Parathyroid adenoma (tissue), 2 donors: Measurements from ENCODE around the gene DDX1.

Experiments used
- H2AFZ ChIP-seq: fragments of 300-600 bp; sonication (generic); one replicate; pipeline ENCODE4 v1.7.0; 2017; ENCODE audit warnings: antibody characterized with exemption, mild to moderate bottlenecking
- H3K27ac ChIP-seq: fragments of 300-600 bp; sonication (generic); one replicate; pipeline ENCODE4 v1.7.0; 2017
- H3K27me3 ChIP-seq: fragments of 300-600 bp; sonication (generic); one replicate; pipeline ENCODE4 v1.7.0; 2017; ENCODE audit warnings: low read length; ENCODE audit not compliant: control insufficient read depth, insufficient read depth
- H3K36me3 ChIP-seq: fragments of 300-600 bp; sonication (generic); one replicate; pipeline ENCODE4 v1.7.0; 2017; ENCODE audit warnings: low read length; ENCODE audit not compliant: control insufficient read depth, insufficient read depth
- H3K4me1 ChIP-seq: fragments of 300-600 bp; sonication (generic); one replicate; pipeline ENCODE4 v1.7.0; 2017; ENCODE audit warnings: control low read depth
- H3K4me2 ChIP-seq: fragments of 300-600 bp; sonication (generic); one replicate; pipeline ENCODE4 v1.7.0; 2017; ENCODE audit warnings: low read length
- H3K4me3 ChIP-seq: fragments of 300-600 bp; sonication (generic); one replicate; pipeline ENCODE4 v1.7.0; 2017; ENCODE audit warnings: low read depth, low read length
- H3K79me2 ChIP-seq: fragments of 300-600 bp; sonication (generic); one replicate; pipeline ENCODE4 v1.7.0; 2017; ENCODE audit warnings: control low read depth
- H3K9ac ChIP-seq: fragments of 300-600 bp; sonication (generic); one replicate; pipeline ENCODE4 v1.7.0; 2017; ENCODE audit warnings: mild to moderate bottlenecking
- H3K9me3 ChIP-seq: fragments of 300-600 bp; sonication (generic); one replicate; pipeline ENCODE4 v1.7.0; 2017; ENCODE audit warnings: low read length; ENCODE audit not compliant: control insufficient read depth
- CTCF ChIP-seq: fragments of 300-600 bp; sonication (generic); IDR thresholded peaks from one replicate; pipeline ENCODE4 v1.7.0; 2017; ENCODE audit warnings: antibody characterized with exemption, mild to moderate bottlenecking
- donor health status: primary hyperparathyroidism.

Gene DDX1

GRCh38 chr2:15617778-15618448 is 26.2 kb downstream of the DDX1 start:
- Histone ChIP-seq H3K36me3 (no peaks in the 10 kb centered on the region), H2AFZ (no peak overlapping the region), H3K4me3 (no peak overlapping the region), H3K27ac (no peak overlapping the region), H3K4me1 (no peaks in the 10 kb centered on the region), H3K9ac (no peak overlapping the region), H3K9me3 (no peaks in the 10 kb centered on the region), H3K79me2 (no peaks in the 10 kb centered on the region), H3K4me2 (no peak overlapping the region), H3K27me3 (no peaks in the 10 kb centered on the region)
- no peak for TF ChIP-seq CTCF

GRCh38 chr2:15618449-15618855 is 26.8 kb downstream of the DDX1 start:
- H3K27me3 ChIP-seq, result no peaks in the 10 kb centered on the region
- no peaks in the 10 kb centered on the region for H3K4me1 ChIP-seq
- no peaks in the 10 kb centered on the region for H3K9me3 ChIP-seq
- no peak overlapping the region for H3K27ac ChIP-seq
- H3K36me3 ChIP-seq, result no peaks in the 10 kb centered on the region
- no peak overlapping the region for H2AFZ ChIP-seq
- H3K79me2 ChIP-seq, result no peaks in the 10 kb centered on the region
- H3K4me2 ChIP-seq, result no peak overlapping the region
- no peak overlapping the region for H3K9ac ChIP-seq
- no peak for TF ChIP-seq CTCF
- H3K4me3 ChIP-seq, result no peak overlapping the region

- no peaks in the 10 kb centered on the region for H3K79me2 ChIP-seq
- no peak overlapping the region for H3K4me2 ChIP-seq
- no peak overlapping the region for H3K9ac ChIP-seq
- no peak overlapping the region for H3K4me3 ChIP-seq
- H3K36me3 ChIP-seq, result no peaks in the 10 kb centered on the region
- no peaks in the 10 kb centered on the region for H3K27me3 ChIP-seq
- no peak overlapping the region for H3K27ac ChIP-seq
- H2AFZ ChIP-seq, result no peak overlapping the region
- H3K4me1 ChIP-seq, result no peaks in the 10 kb centered on the region
- no peaks in the 10 kb centered on the region for H3K9me3 ChIP-seq
- TF ChIP-seq CTCF, result no peak
Measured at GRCh38 chr2:15619076-15619475, 27.4 kb downstream of the DDX1 start.

- Histone ChIP-seq H3K27me3 (no peaks in the 10 kb centered on the region), H3K9me3 (no peaks in the 10 kb centered on the region), H3K9ac (no peak overlapping the region), H2AFZ (no peak overlapping the region), H3K4me2 (no peak overlapping the region), H3K36me3 (no peaks in the 10 kb centered on the region), H3K4me3 (no peak overlapping the region), H3K79me2 (no peaks in the 10 kb centered on the region), H3K4me1 (no peaks in the 10 kb centered on the region), H3K27ac (no peak overlapping the region)
- TF ChIP-seq CTCF, result no peak
Measured at GRCh38 chr2:15619510-15619909, 27.8 kb downstream of the DDX1 start.

- H3K4me1 ChIP-seq, result no peaks in the 10 kb centered on the region
- H3K27me3 ChIP-seq, result no peaks in the 10 kb centered on the region
- no peaks in the 10 kb centered on the region for H3K9me3 ChIP-seq
- H3K36me3 ChIP-seq, result no peaks in the 10 kb centered on the region
- no peak overlapping the region for H3K4me3 ChIP-seq
- no peaks in the 10 kb centered on the region for H3K79me2 ChIP-seq
- H3K9ac ChIP-seq, result no peak overlapping the region
- no peak overlapping the region for H3K27ac ChIP-seq
- H2AFZ ChIP-seq, result no peak overlapping the region
- TF ChIP-seq CTCF, result no peak
- no peak overlapping the region for H3K4me2 ChIP-seq
Measured at GRCh38 chr2:15619938-15620337, 28.3 kb downstream of the DDX1 start.
